Measurements from ENCODE around the gene NCF4. TPM values are rescaled to one million over a fixed set of nuclear protein-coding genes. Genes with fewer than 3 reads are reported as not detected.

The NCF4 gene
- total RNA-seq, 3 donors from 2014 or later = 13.4 to 36.8 (median 14.5) TPM

DNA sequence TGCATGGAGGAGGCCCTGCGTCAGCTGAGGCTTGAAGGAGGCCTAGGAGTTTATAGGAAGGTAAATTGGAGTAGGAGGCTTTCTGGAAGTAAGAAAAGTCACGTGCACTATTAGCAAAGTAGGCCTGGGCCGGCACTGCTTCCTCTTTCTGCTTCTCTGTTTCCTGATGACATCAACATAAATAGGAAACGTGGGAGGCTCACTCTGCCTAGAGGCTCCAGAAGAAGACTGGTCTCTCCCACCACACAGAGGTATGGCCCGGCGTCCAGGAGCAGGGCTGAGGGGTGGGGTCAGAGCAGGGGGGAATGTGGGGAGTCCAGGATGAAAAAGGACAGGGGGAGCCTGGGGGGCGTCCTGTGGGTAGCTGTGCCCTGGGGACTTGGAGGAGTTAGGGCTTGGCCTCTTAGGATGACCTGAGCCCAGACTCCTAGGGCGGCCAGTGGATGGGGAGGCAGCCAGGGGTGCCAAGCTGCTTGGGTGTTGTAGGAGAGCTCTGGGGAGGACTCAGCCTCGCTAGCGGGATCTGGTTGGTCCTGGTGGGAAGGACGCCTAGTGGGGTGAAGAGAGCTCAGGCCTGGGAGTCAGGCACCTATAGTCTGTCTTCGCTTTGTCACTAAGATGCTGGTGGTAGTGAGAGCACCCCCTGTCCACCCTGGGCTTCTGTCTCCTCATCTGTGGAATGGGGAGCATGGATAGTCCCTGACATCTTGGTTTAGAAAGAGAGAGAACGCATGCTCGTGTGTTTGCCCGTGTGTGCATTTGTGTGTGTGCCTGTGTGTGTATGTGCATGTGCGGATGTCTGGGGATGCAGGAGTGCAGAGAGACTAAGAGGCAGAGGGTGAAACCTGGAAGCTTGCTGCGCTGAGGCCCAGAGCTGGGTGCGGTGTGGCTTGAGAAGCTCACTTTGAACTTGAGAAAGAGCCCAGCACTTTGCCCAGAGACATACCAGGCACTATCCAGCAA lies 52.9 kb downstream of the NCF4 start, which contains the start of gene CSF2RB:
Gene CSF2RB, plus strand, starts transcription at position 202 of the 963 bp plus-strand sequence. CDS start 8,580 bp downstream, outside the sequence.
- no peak for DNase-seq (ENCODE audit: low spot score in 2 of 2)
- intact Hi-C loops (cut with DNase I; ENCODE audit: low total_unique reads) = no loop called here
- H3K36me3 ChIP-seq = no peaks in the 10 kb centered on the region

DNA sequence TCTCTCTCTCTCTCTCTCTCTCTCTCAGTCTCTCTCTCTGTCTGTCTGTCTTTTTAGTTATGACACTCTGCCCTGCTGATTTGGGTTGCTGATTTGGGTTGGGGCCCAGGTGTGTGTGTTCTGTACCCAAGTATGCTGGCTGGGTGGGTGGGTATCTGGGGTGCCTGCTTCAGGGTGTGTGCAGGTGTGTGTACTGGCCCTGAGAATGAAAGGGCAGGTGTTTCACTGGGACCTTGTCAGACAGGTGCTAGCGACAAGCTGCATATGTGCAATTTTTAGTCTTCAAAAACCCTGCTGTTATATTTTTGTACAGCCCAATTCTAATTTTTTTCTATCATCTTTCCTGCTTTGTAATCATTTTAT lies 53.6 kb downstream of the NCF4 start:
- Histone ChIP-seq H3K27ac (no peak overlapping the region), H3K9me3 (peaks cover 0 to 10% of the 10 kb centered on the region in 2 donors), H3K4me1 (peaks cover 0 to 4% of the 10 kb centered on the region in 2 donors), H3K36me3 (no peaks in the 10 kb centered on the region), H3K27me3 (no peaks in the 10 kb centered on the region), H3K4me3 (peak overlapping the region in 2 of 3 donors; percentile 40 to 43)
- intact Hi-C loops (cut with DNase I; ENCODE audit: low total_unique reads) = no loop called here
- DNase-seq (ENCODE audit: low spot score in 2 of 2) = no peak
- TF ChIP-seq POLR2AphosphoS5 (IDR thresholded peaks at IDR 0.05) (no peak), POLR2A (IDR thresholded peaks at IDR 0.05) (no peak)
- TF ChIP-seq, protein P1, sequence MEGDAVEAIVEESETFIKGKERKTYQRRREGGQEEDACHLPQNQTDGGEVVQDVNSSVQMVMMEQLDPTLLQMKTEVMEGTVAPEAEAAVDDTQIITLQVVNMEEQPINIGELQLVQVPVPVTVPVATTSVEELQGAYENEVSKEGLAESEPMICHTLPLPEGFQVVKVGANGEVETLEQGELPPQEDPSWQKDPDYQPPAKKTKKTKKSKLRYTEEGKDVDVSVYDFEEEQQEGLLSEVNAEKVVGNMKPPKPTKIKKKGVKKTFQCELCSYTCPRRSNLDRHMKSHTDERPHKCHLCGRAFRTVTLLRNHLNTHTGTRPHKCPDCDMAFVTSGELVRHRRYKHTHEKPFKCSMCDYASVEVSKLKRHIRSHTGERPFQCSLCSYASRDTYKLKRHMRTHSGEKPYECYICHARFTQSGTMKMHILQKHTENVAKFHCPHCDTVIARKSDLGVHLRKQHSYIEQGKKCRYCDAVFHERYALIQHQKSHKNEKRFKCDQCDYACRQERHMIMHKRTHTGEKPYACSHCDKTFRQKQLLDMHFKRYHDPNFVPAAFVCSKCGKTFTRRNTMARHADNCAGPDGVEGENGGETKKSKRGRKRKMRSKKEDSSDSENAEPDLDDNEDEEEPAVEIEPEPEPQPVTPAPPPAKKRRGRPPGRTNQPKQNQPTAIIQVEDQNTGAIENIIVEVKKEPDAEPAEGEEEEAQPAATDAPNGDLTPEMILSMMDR (IDR thresholded peaks at IDR 0.05) = no peak

More for the DNA sequence above, 52.9 kb downstream of the NCF4 start, which contains the start of gene CSF2RB:
- H3K4me3 ChIP-seq = peak within 1 kb of the TSS; percentile 21 to 43 (median 40)
- peak within 1 kb of the TSS; percentile 35 to 58 for H3K27ac ChIP-seq
- no peak for TF ChIP-seq POLR2AphosphoS5 (IDR thresholded peaks at IDR 0.05)
- TF ChIP-seq POLR2A (IDR thresholded peaks at IDR 0.05) = no peak
- TF ChIP-seq, protein P1 (IDR thresholded peaks at IDR 0.05) = no peak
- H3K9me3 ChIP-seq = peaks cover 0 to 3% of the 10 kb centered on the region in 2 donors
- H3K27me3 ChIP-seq = no peaks in the 10 kb centered on the region
- H3K4me1 ChIP-seq = peaks cover 0 to 4% of the 10 kb centered on the region in 2 donors

DNA sequence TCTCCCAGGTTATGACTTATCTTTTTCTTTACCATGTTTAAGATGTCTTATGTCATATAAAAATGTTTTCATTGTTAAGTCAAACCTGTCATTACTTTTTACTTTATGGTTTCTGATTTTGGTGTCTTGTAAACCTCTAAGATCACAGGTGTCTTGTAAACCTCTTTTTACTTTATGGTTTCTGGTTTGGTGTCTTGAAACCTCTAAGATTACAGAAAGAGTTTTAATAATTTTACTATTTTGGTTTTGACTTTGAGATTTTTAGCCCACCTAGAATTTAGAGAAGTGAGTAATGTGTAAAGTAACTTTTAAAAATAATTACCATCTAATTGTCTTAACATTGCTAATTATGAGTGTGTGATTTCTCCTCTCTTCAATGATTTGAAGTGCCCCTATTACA lies 55.2 kb downstream of the NCF4 start:
- Histone ChIP-seq H3K27me3 (no peaks in the 10 kb centered on the region), H3K9me3 (peaks cover 0 to 10% of the 10 kb centered on the region in 2 donors), H3K36me3 (no peaks in the 10 kb centered on the region), H3K4me3 (no peak overlapping the region), H3K4me1 (peaks cover 0 to 4% of the 10 kb centered on the region in 2 donors), H3K27ac (no peak overlapping the region)
- TF ChIP-seq, protein P1 (IDR thresholded peaks at IDR 0.05) = no peak
- TF ChIP-seq POLR2AphosphoS5 (IDR thresholded peaks at IDR 0.05) (no peak), POLR2A (IDR thresholded peaks at IDR 0.05) (no peak)
- no peak for DNase-seq (ENCODE audit: low spot score in 2 of 2)
- intact Hi-C loops (cut with DNase I; ENCODE audit: low total_unique reads) = no loop called here

DNA sequence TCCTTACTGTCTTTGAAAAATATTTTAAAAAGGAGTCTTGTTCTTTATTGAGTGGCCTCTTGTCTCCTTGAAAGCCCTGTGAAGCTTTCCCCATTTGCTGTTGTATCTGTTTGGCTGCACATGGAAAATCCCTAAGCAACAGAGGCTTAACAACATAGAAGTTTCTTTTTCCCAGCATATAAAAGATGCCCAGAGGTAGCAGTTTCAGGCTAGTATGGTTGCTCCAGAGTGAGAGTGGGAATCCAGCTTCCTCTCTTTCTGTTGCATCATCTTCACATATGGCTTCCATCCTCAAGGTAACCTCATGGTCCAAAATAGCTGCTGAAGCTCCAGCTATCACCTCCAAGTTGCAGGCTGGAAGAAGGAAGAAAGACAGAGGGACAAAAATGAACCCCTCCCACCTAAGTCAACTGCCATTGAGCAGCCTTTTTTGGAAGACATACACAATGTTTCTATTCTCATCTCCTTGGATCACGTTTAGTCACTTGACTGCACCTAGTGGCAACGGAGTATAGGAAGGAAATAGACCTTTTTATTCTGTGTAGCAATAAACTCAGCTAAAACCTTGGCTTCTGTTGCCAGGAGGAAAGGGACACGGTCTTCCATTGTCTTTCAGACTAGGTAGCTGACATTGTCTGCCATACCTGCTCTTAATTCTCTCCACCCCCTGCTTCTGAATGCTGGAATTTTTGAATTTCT lies 57.9 kb downstream of the NCF4 start:
- Histone ChIP-seq H3K4me3 (no peak overlapping the region), H3K27me3 (peaks cover 0 to 3% of the 10 kb centered on the region in 2 donors), H3K36me3 (no peaks in the 10 kb centered on the region), H3K9me3 (peaks cover 0 to 10% of the 10 kb centered on the region in 2 donors), H3K27ac (no peak overlapping the region), H3K4me1 (no peaks in the 10 kb centered on the region)
- DNase-seq (ENCODE audit: low spot score in 2 of 2) = no peak
- no peak for TF ChIP-seq POLR2A (IDR thresholded peaks at IDR 0.05)
- no peak for TF ChIP-seq POLR2AphosphoS5 (IDR thresholded peaks at IDR 0.05)
- intact Hi-C loops (cut with DNase I; ENCODE audit: low total_unique reads) = no loop called here

DNA sequence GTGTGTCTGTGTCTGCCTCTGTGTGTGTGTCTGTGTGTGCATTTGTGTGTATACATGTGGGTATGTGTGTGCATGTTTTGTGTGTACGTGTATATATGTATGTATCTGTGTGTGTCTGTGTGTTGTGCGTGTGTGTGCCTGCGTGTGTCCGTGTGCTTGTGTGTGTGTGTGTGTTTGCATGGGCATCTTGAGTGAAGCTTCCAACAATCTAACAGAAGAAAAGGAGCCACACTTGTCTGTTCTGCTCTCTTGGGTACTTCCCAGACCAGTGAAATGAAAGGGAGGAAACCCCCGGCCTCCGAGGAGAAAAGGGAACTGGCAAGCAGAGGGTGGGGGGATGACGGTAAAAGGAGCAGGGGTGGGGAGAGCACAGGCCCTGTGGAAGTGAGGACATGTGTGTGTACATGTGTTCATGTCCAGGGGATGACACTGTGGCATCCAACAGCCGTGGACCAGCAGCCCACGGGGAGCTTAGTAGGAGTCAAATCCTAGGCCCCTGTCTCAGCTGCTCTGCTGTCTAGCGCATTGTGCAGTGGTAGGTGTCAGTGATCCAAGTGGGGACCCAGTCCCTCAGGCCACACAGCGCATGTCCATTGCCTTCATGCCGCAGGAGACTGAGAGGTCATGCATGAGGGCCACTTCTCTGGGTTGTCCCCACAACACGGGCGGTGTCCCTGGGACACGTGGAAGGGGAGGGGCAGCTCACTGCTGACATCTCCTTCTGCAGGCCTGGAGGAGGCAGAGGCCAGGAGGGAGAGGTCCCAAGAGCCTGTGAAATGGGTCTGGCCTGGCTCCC lies 60.7 kb downstream of the NCF4 start:
- Histone ChIP-seq H3K36me3 (no peaks in the 10 kb centered on the region), H3K4me1 (no peaks in the 10 kb centered on the region), H3K9me3 (peaks cover 0 to 10% of the 10 kb centered on the region in 2 donors), H3K4me3 (no peak overlapping the region), H3K27ac (no peak overlapping the region), H3K27me3 (peaks cover 0 to 3% of the 10 kb centered on the region in 2 donors)
- no peak for DNase-seq (ENCODE audit: low spot score in 2 of 2)
- intact Hi-C loops (cut with DNase I; ENCODE audit: low total_unique reads) = no loop called here
- TF ChIP-seq POLR2AphosphoS5 (IDR thresholded peaks at IDR 0.05) = no peak
- TF ChIP-seq, protein P1 (IDR thresholded peaks at IDR 0.05) = no peak
- TF ChIP-seq POLR2A (IDR thresholded peaks at IDR 0.05) = no peak

All from breast epithelium (tissue), 4 donors.